Mesenchymal stem cell (in vitro differentiated cells and primary cell): ENCODE results near the gene UNC13B.

Source experiments
- DNase-seq: peaks from one replicate; pipeline ENCODE4 v3.0.0-alpha.2; 2013
- H2AFZ ChIP-seq: one replicate; pipeline ENCODE4 v1.6.1; 2013; ENCODE audit warnings: low read depth, mild to moderate bottlenecking, control low read depth, inconsistent platforms, low read length, moderate library complexity
- H2AK5ac ChIP-seq: 2 replicates; pipeline ENCODE4 v1.6.1; 2013; ENCODE audit warnings: low read length, moderate library complexity, mild to moderate bottlenecking, inconsistent platforms; ENCODE audit not compliant: severe bottlenecking
- H2BK120ac ChIP-seq: one replicate; pipeline ENCODE4 v1.6.1; 2013; ENCODE audit warnings: low read depth, mild to moderate bottlenecking, inconsistent platforms, low read length, moderate library complexity
- H2BK12ac ChIP-seq, 2 experiments: one replicate each; pipeline ENCODE4 v1.6.1; 2013; ENCODE audit warnings: inconsistent platforms in 2 of 2, low read length in 2 of 2, mild to moderate bottlenecking in 2 of 2, moderate library complexity in 2 of 2, control low read depth in 1 of 2
- H2BK15ac ChIP-seq: one replicate; pipeline ENCODE4 v1.6.1; 2013; ENCODE audit warnings: mild to moderate bottlenecking, low read depth, inconsistent platforms; ENCODE audit not compliant: poor library complexity, severe bottlenecking
- H2BK5ac ChIP-seq: 2 replicates; pipeline ENCODE4 v1.6.1; 2013; ENCODE audit warnings: low read depth, mild to moderate bottlenecking, low read length, control low read depth, inconsistent platforms; ENCODE audit not compliant: poor library complexity, severe bottlenecking
- H3K14ac ChIP-seq, 2 experiments: one replicate each; pipeline ENCODE4 v1.6.1; 2013; ENCODE audit warnings: inconsistent platforms in 2 of 2, low read length in 2 of 2, control low read depth in 1 of 2, mild to moderate bottlenecking in 1 of 2, moderate library complexity in 1 of 2
- H3K18ac ChIP-seq, 2 experiments: one replicate each; pipeline ENCODE4 v1.6.1; 2013; ENCODE audit warnings: inconsistent platforms in 2 of 2, low read length in 2 of 2, control low read depth in 1 of 2, low read depth in 1 of 2, mild to moderate bottlenecking in 1 of 2
- H3K23ac ChIP-seq, 2 experiments: one replicate each; pipeline ENCODE4 v1.6.1; 2013; ENCODE audit warnings: inconsistent platforms in 2 of 2, low read length in 2 of 2, mild to moderate bottlenecking in 2 of 2, moderate library complexity in 2 of 2, control low read depth in 1 of 2
- H3K27ac ChIP-seq: 2 replicates; pipeline ENCODE4 v1.5.1; 2013; ENCODE audit warnings: mild to moderate bottlenecking, moderate library complexity, low read length, control low read depth, inconsistent platforms; ENCODE audit not compliant: poor library complexity, severe bottlenecking
- H3K27me3 ChIP-seq, 2 experiments: 2 replicates each; pipeline versions ENCODE4 v1.6.1 to v1.7.0; 2013; ENCODE audit warnings: low read length in 2 of 2, mild to moderate bottlenecking in 2 of 2, moderate library complexity in 2 of 2, control low read depth in 1 of 2, inconsistent platforms in 1 of 2; ENCODE audit not compliant: control insufficient read depth in 1 of 2, insufficient read depth in 1 of 2
- H3K36me3 ChIP-seq, 2 experiments: 2 replicates each; pipeline versions ENCODE4 v1.6.1 to v1.7.0; 2013; ENCODE audit warnings: low read length in 2 of 2, control low read depth in 1 of 2, inconsistent platforms in 1 of 2, low read depth in 1 of 2, mild to moderate bottlenecking in 1 of 2; ENCODE audit not compliant: insufficient read depth in 2 of 2, control insufficient read depth in 1 of 2
- H3K4ac ChIP-seq, 2 experiments: one replicate each; pipeline ENCODE4 v1.6.1; 2013; ENCODE audit warnings: inconsistent platforms in 2 of 2, low read length in 2 of 2, mild to moderate bottlenecking in 2 of 2, moderate library complexity in 2 of 2, control low read depth in 1 of 2, low read depth in 1 of 2
- H3K4me1 ChIP-seq: 2 replicates; pipeline ENCODE4 v1.6.1; 2013; ENCODE audit warnings: low read depth, low read length, control low read depth; ENCODE audit not compliant: control insufficient read depth, insufficient read depth
- H3K4me2 ChIP-seq: 2 replicates; pipeline ENCODE4 v1.6.1; 2013; ENCODE audit warnings: low read length, mild to moderate bottlenecking, inconsistent platforms; ENCODE audit not compliant: poor library complexity, severe bottlenecking
- H3K4me3 ChIP-seq, 2 experiments: 2 replicates each; pipeline versions ENCODE4 v1.5.1 to v1.7.0; 2013; ENCODE audit warnings: low read length in 2 of 2, mild to moderate bottlenecking in 2 of 2, control low read depth in 1 of 2, low read depth in 1 of 2; ENCODE audit not compliant: insufficient read depth in 1 of 2
- H3K79me1 ChIP-seq: replicated peaks from 2 replicates; pipeline ENCODE4 v1.6.1; 2013; ENCODE audit warnings: mild to moderate bottlenecking, control low read depth, low read length, inconsistent platforms; ENCODE audit not compliant: poor library complexity, severe bottlenecking
- H3K9ac ChIP-seq: 2 replicates; pipeline ENCODE4 v1.7.0; 2013; ENCODE audit warnings: mild to moderate bottlenecking, low read length, moderate library complexity
- H3K9me3 ChIP-seq: 2 replicates; pipeline ENCODE4 v1.7.0; 2013; ENCODE audit warnings: mild to moderate bottlenecking, low read length; ENCODE audit not compliant: control insufficient read depth
- H4K8ac ChIP-seq: one replicate; pipeline ENCODE4 v1.6.1; 2013; ENCODE audit warnings: inconsistent platforms, mild to moderate bottlenecking, low read length, moderate library complexity
- H4K91ac ChIP-seq: one replicate; pipeline ENCODE4 v1.6.1; 2013; ENCODE audit warnings: mild to moderate bottlenecking, low read length, inconsistent platforms
- WGBS: methylation state at CpG from one replicate; pipeline ENCODE4 v1.1.7; 2013; ENCODE audit warnings: mixed read lengths; 5-methylcytosine and 5-hydroxymethylcytosine counted together

UNC13B gene

DNA sequence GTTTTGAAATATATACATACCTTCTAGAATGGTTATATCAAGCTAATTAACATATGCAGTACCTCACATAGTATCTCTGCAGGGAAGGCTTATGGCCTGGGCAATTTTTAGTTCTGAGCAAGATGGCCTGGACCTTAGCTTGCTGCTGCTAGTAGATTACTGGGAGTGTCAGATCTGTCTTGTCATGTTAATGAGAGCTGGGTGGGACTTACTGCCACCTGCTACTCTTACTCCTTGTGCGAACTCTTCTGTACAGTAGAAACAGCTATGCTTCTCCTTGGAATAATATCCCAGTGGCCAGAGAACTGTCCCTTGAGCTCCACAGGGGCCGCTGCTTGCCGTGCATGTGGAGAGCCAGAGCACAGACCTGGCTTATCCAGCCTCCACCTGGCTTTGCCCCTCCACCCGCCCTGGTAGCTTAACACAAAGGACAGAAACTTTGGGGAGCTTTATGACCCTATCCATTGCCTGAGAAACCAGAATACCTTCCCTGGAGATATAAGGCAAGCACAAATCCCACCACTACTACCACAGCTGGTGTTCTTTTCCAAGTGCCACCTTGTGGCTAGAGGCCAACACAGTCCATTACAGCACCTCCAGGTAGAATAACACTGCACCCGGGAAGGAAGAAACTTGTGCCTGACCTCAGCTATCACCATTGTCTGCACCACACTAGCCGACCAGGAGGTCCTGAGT lies 253.7 kb downstream of the UNC13B start:
- no peak overlapping the region for H2BK120ac ChIP-seq
- no peaks in the 10 kb centered on the region for H3K4me1 ChIP-seq
- no peak overlapping the region for H4K8ac ChIP-seq
- H3K4ac ChIP-seq = no peak overlapping the region
- H3K4me3 ChIP-seq = no peak overlapping the region
- H3K9ac ChIP-seq = no peak overlapping the region
- H3K23ac ChIP-seq = no peak overlapping the region
- no peaks in the 10 kb centered on the region for H3K9me3 ChIP-seq
- H2AK5ac ChIP-seq = no peak overlapping the region
- no peak overlapping the region for H3K18ac ChIP-seq
- DNase-seq = no peak
- H3K36me3 ChIP-seq = no peaks in the 10 kb centered on the region
- no peak overlapping the region for H2BK5ac ChIP-seq
- H2BK15ac ChIP-seq = no peak overlapping the region
- no peak overlapping the region for H3K14ac ChIP-seq
- H2AFZ ChIP-seq = no peak overlapping the region
- H4K91ac ChIP-seq = no peak overlapping the region
- no peak overlapping the region for H3K27ac ChIP-seq
- H3K4me2 ChIP-seq = no peak overlapping the region
- H3K79me1 ChIP-seq = no peaks in the 10 kb centered on the region
- WGBS = 70% methylated on average over 6 of the region's 6 CpGs
- H2BK12ac ChIP-seq = no peak overlapping the region
- H3K27me3 ChIP-seq = peaks cover 0 to 5% of the 10 kb centered on the region in 2 experiments

DNA sequence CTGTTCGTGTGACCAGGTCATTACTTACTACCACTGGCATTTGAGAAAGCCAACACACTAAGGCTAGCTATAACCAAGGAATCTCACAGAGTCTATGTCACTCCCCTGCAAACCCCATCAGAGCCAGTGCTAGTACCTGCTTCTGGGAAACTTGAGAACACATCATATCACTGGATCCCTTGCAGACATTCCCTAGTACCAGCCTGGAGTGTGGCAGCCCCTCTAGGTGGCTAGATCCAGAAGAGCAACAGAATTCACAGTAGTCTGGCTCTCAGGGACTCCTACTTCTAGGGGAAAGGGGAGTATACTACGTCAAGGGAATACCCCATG lies 254.3 kb downstream of the UNC13B start:
- Histone ChIP-seq H3K4me3 (no peak overlapping the region), H3K9me3 (no peaks in the 10 kb centered on the region), H3K36me3 (no peaks in the 10 kb centered on the region), H3K79me1 (no peaks in the 10 kb centered on the region), H2BK5ac (no peak overlapping the region), H2BK15ac (no peak overlapping the region), H3K4me2 (no peak overlapping the region), H3K4ac (no peak overlapping the region), H2BK120ac (no peak overlapping the region), H4K91ac (no peak overlapping the region), H3K27ac (no peak overlapping the region), H3K23ac (no peak overlapping the region), H3K14ac (no peak overlapping the region), H3K9ac (no peak overlapping the region), H2AFZ (no peak overlapping the region), H2BK12ac (no peak overlapping the region), H2AK5ac (no peak overlapping the region), H3K18ac (no peak overlapping the region), H4K8ac (no peak overlapping the region), H3K27me3 (peaks cover 0 to 5% of the 10 kb centered on the region in 2 experiments), H3K4me1 (no peaks in the 10 kb centered on the region)
- 50% methylated on average over 2 of the region's 2 CpGs for WGBS
- no peak for DNase-seq

DNA sequence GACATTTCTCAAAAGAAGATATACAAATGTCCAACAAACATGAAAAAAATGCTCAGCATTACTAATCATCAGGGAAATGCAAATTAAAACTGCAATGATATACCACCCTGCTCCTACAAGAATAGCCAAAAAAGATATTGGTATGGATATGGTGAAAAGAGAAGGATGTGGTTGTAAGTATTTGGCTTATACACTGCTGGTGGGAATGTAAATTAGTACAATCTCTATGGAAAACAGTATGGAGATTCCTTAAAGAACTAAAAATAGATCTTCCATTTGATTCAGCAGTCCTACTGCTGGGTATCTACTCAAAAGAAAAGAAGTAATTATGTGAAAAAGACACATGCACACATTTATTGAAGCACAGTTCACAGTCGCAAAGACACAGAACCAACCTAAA lies 260.5 kb downstream of the UNC13B start:
- H2AK5ac ChIP-seq = no peak overlapping the region
- WGBS = no CpG with 5 or more reads among the region's 1 CpG
- no peak overlapping the region for H2BK15ac ChIP-seq
- H2BK12ac ChIP-seq = no peak overlapping the region
- no peak overlapping the region for H3K4me2 ChIP-seq
- DNase-seq = no peak
- H3K36me3 ChIP-seq = no peaks in the 10 kb centered on the region
- no peak overlapping the region for H3K14ac ChIP-seq
- H3K27me3 ChIP-seq = no peaks in the 10 kb centered on the region
- no peak overlapping the region for H2AFZ ChIP-seq
- no peak overlapping the region for H3K4me3 ChIP-seq
- no peaks in the 10 kb centered on the region for H3K79me1 ChIP-seq
- H2BK120ac ChIP-seq = no peak overlapping the region
- H4K91ac ChIP-seq = no peak overlapping the region
- no peak overlapping the region for H4K8ac ChIP-seq
- H3K27ac ChIP-seq = no peak overlapping the region
- no peak overlapping the region for H3K4ac ChIP-seq
- H3K4me1 ChIP-seq = no peaks in the 10 kb centered on the region
- no peak overlapping the region for H3K18ac ChIP-seq
- no peak overlapping the region for H3K23ac ChIP-seq
- no peak overlapping the region for H3K9ac ChIP-seq
- H2BK5ac ChIP-seq = no peak overlapping the region
- no peaks in the 10 kb centered on the region for H3K9me3 ChIP-seq

DNA sequence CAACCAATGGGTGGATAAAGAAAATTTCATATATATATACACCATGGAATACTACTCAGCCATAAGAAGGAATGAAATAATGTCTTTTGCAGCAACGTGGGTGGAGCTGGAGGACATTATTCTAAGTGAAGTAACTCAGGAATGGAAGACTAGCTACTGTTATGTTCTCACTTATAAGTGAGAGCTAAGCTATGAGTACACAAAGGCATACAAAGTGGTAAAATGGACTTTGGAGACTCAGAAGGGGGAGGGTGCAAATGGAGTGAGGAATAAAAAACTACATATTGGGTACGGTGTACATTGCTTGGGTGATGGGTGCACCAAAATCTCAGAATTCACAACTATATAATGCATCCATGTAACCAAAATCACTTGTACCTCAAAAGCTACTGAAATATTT lies 260.9 kb downstream of the UNC13B start:
- Histone ChIP-seq H4K8ac (no peak overlapping the region), H2BK120ac (no peak overlapping the region), H4K91ac (no peak overlapping the region), H3K79me1 (no peaks in the 10 kb centered on the region), H2AK5ac (no peak overlapping the region), H3K27ac (no peak overlapping the region), H3K14ac (no peak overlapping the region), H2AFZ (no peak overlapping the region), H3K4ac (no peak overlapping the region), H3K4me3 (no peak overlapping the region), H3K9me3 (no peaks in the 10 kb centered on the region), H3K27me3 (no peaks in the 10 kb centered on the region), H3K4me1 (no peaks in the 10 kb centered on the region), H3K23ac (no peak overlapping the region), H3K18ac (no peak overlapping the region), H3K4me2 (no peak overlapping the region), H3K36me3 (no peaks in the 10 kb centered on the region), H2BK15ac (no peak overlapping the region), H2BK12ac (no peak overlapping the region), H2BK5ac (no peak overlapping the region), H3K9ac (no peak overlapping the region)
- 58% methylated on average over 1 of the region's 2 CpGs for WGBS
- DNase-seq = no peak
